K562 (cell line): ENCODE measurements around the gene TJP2. TPM values are rescaled to one million over a fixed set of nuclear protein-coding genes. Genes with fewer than 3 reads are reported as not detected.

Source experiments
- ATF4 ChIP-seq: fragments of 450-650 bp; formaldehyde crosslinking; IDR thresholded peaks from 2 replicates; pipeline ENCODE4 v1.4.0; 2022; ENCODE audit warnings: mild to moderate bottlenecking, moderate library complexity
- CBX3 ChIP-seq, 2 experiments: IDR thresholded peaks; 1 replicate in 1 of 2; 2 replicates in 1 of 2; pipeline ENCODE4 v1.6.1; 2012; ENCODE audit warnings: inconsistent platforms in 2 of 2, low read length in 2 of 2, borderline replicate concordance in 1 of 2, control low read depth in 1 of 2
- CTCF ChIP-seq, 3 experiments: IDR thresholded peaks in 2 of 3; conservative IDR thresholded peaks in 1 of 3; 2 replicates each; pipeline ENCODE4 v1.5.1; 2011 to 2012; ENCODE audit warnings: low read length in 3 of 3, mild to moderate bottlenecking in 3 of 3, control low read depth in 2 of 3, improper control_type of control experiment in 1 of 3, inconsistent platforms in 1 of 3, low read depth in 1 of 3, mixed read lengths in 1 of 3, moderate library complexity in 1 of 3; ENCODE audit not compliant: insufficient read depth in 2 of 3
- E2F8 ChIP-seq: fragments of 450-650 bp; IDR thresholded peaks from 2 replicates; pipeline ENCODE4 v1.7.1; 2018; ENCODE audit warnings: mild to moderate bottlenecking, low read depth; ENCODE audit not compliant: partially characterized antibody
- EHMT2 ChIP-seq: fragments of 450-650 bp; IDR thresholded peaks from 2 replicates; pipeline ENCODE4 v1.6.1; 2018; ENCODE audit warnings: antibody characterized with exemption
- FOXP4 ChIP-seq: sonication (generic); formaldehyde crosslinking; IDR thresholded peaks from 2 replicates; pipeline ENCODE4 v1.8.0; 2022; ENCODE audit warnings: mild to moderate bottlenecking, missing genetic modification reagents, borderline replicate concordance
- GABPB1 ChIP-seq: sonication (generic); formaldehyde crosslinking; IDR thresholded peaks from 2 replicates; pipeline ENCODE4 v1.8.0; 2022; ENCODE audit warnings: mild to moderate bottlenecking, missing genetic modification reagents
- HLTF ChIP-seq: fragments of 450-650 bp; IDR thresholded peaks from 2 replicates; pipeline ENCODE4 v1.6.1; 2016
- KDM5B ChIP-seq: fragments of 200-600 bp; sonication (generic); IDR thresholded peaks from 2 replicates; pipeline ENCODE4 v1.6.1; 2012; ENCODE audit warnings: low read depth, mild to moderate bottlenecking, moderate library complexity, low read length, control low read depth, inconsistent platforms; ENCODE audit not compliant: insufficient replicate concordance
- POLR2AphosphoS2 ChIP-seq: IDR thresholded peaks from 2 replicates; pipeline ENCODE4 v1.6.1; 2012; ENCODE audit warnings: low read length, improper control_type of control experiment
- PTTG1 ChIP-seq: fragments of 450-650 bp; IDR thresholded peaks from 2 replicates; pipeline ENCODE4 v1.6.1; 2016; ENCODE audit warnings: low read depth, mild to moderate bottlenecking, missing genetic modification characterization, missing compliant biosample characterization
- RBM25 ChIP-seq: fragments of 200-400 bp; formaldehyde crosslinking; IDR thresholded peaks from 2 replicates; pipeline ENCODE4 v1.6.1; 2018; ENCODE audit warnings: low read length, low read depth, moderate library complexity; ENCODE audit not compliant: severe bottlenecking
- SETDB1 ChIP-seq: IDR thresholded peaks from one replicate; pipeline ENCODE4 v1.6.1; 2012; ENCODE audit warnings: low read length, control low read depth, inconsistent platforms
- SIX5 ChIP-seq, 2 experiments: IDR thresholded peaks; 2 replicates each; pipeline ENCODE4 v1.6.1; 2011; ENCODE audit warnings: low read length in 2 of 2, borderline replicate concordance in 1 of 2, low read depth in 1 of 2, mild to moderate bottlenecking in 1 of 2, moderate library complexity in 1 of 2; ENCODE audit not compliant: insufficient read depth in 1 of 2
- SRSF1 ChIP-seq: fragments of 200-400 bp; formaldehyde crosslinking; IDR thresholded peaks from 2 replicates; pipeline ENCODE4 v1.6.1; 2017; ENCODE audit warnings: mild to moderate bottlenecking, low read depth, low read length, moderate library complexity
- STAT5B ChIP-seq: fragments of 250-450 bp; sonication (Bioruptor Pico); IDR thresholded peaks from 2 replicates; pipeline ENCODE4 v1.8.0; 2021; ENCODE audit warnings: mild to moderate bottlenecking, inconsistent platforms
- XRCC5 ChIP-seq: fragments of 200-400 bp; formaldehyde crosslinking; IDR thresholded peaks from 2 replicates; pipeline ENCODE4 v1.6.1; 2017; ENCODE audit warnings: low read depth, mild to moderate bottlenecking, low read length
- ZBTB17 ChIP-seq: fragments of 450-650 bp; formaldehyde crosslinking; IDR thresholded peaks from 2 replicates; pipeline ENCODE4 v1.4.0; 2020; ENCODE audit warnings: mild to moderate bottlenecking
- ZFP91 ChIP-seq: sonication (generic); formaldehyde crosslinking; IDR thresholded peaks from 2 replicates; pipeline ENCODE4 v1.8.0; 2022; ENCODE audit warnings: mild to moderate bottlenecking, missing genetic modification reagents
- ZSCAN32 ChIP-seq: fragments of 450-650 bp; formaldehyde crosslinking; IDR thresholded peaks from 2 replicates; pipeline ENCODE4 v1.4.0; 2020; ENCODE audit warnings: mild to moderate bottlenecking, moderate library complexity
- polyA plus RNA-seq, 8 experiments: library from polyadenylated mRNA; depleted of rRNA in 4 of 8; stranded (reverse) in 5 of 8; unstranded in 3 of 8; fragments of >200 nt; fragmentation: Nextera tagmentation in 2 of 8; fragmentation: Illumina TruSeq in 1 of 8; extraction: Ambion mirVana in 2 of 8; extraction: Trizol in 1 of 8; gene quantifications; 2 replicates each; pipeline versions ENCODE4 v1.2.1 to v1.2.3, GENCODE V29; 2011 to 2014; ENCODE audit warnings: inconsistent platforms in 1 of 8, missing spikeins in 1 of 8
- total RNA-seq, 7 experiments: library from RNA; depleted of rRNA in 6 of 7; stranded (reverse); fragments of >200 nt in 6 of 7; fragmentation: Illumina TruSeq in 2 of 7; extraction: Trizol in 2 of 7; gene quantifications; 2 replicates each; pipeline versions ENCODE4 v1.2.1 to v1.2.3, GENCODE V29; 2011 to 2021; ENCODE audit warnings: low replicate concordance in 1 of 7

Gene TJP2
- total and polyA plus RNA-seq, 9 of the 15 experiments (the other 6 are each of a cell fraction or from before 2014, with no cell fraction given) = 4.0 to 24.1 (median 16.8) TPM

- TF ChIP-seq CTCF (IDR thresholded peaks at IDR 0.05 in 2 of 3, conservative IDR thresholded peaks at IDR 0.05 in 1 of 3; ENCODE audit: insufficient read depth in 2 of 3, low read depth in 1 of 3, low read length in 3 of 3) (no peak), GABPB1 (CRISPR knock-in tag) (no peak), E2F8 (no peak), KDM5B (no peak), PTTG1 (tag) (no peak), FOXP4 (no peak), CBX3 (IDR thresholded peaks at IDR 0.05; ENCODE audit: borderline replicate concordance in 1 of 2, low read length in 2 of 2) (no peak), RBM25 (no peak), ZBTB17 (CRISPR knock-in tag) (no peak), STAT5B (CRISPR knock-in tag) (no peak), ZSCAN32 (CRISPR knock-in tag) (no peak), SRSF1 (no peak), XRCC5 (no peak), ATF4 (CRISPR knock-in tag) (peak; percentile 43; the same call in 1 of the 2 replicates), SIX5 (IDR thresholded peaks at IDR 0.05; ENCODE audit: borderline replicate concordance in 1 of 2, insufficient read depth in 1 of 2, low read depth in 1 of 2, low read length in 2 of 2) (no peak), POLR2AphosphoS2 (no peak), ZFP91 (CRISPR knock-in tag) (no peak), EHMT2 (no peak), SETDB1 (no peak), HLTF (no peak)
Observed at GRCh38 chr9:69188975-69189374, 14.9 kb downstream of the TJP2 start (continued).
